ENCODE results near the gene DIAPH3.
"Not testable (repeated sequence)": the region's sequence is repeated elsewhere in the genome, so short reads cannot be mapped to it uniquely, and the experiment has no call there.

Gene DIAPH3, protein sequence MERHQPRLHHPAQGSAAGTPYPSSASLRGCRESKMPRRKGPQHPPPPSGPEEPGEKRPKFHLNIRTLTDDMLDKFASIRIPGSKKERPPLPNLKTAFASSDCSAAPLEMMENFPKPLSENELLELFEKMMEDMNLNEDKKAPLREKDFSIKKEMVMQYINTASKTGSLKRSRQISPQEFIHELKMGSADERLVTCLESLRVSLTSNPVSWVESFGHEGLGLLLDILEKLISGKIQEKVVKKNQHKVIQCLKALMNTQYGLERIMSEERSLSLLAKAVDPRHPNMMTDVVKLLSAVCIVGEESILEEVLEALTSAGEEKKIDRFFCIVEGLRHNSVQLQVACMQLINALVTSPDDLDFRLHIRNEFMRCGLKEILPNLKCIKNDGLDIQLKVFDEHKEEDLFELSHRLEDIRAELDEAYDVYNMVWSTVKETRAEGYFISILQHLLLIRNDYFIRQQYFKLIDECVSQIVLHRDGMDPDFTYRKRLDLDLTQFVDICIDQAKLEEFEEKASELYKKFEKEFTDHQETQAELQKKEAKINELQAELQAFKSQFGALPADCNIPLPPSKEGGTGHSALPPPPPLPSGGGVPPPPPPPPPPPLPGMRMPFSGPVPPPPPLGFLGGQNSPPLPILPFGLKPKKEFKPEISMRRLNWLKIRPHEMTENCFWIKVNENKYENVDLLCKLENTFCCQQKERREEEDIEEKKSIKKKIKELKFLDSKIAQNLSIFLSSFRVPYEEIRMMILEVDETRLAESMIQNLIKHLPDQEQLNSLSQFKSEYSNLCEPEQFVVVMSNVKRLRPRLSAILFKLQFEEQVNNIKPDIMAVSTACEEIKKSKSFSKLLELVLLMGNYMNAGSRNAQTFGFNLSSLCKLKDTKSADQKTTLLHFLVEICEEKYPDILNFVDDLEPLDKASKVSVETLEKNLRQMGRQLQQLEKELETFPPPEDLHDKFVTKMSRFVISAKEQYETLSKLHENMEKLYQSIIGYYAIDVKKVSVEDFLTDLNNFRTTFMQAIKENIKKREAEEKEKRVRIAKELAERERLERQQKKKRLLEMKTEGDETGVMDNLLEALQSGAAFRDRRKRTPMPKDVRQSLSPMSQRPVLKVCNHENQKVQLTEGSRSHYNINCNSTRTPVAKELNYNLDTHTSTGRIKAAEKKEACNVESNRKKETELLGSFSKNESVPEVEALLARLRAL

DNA sequence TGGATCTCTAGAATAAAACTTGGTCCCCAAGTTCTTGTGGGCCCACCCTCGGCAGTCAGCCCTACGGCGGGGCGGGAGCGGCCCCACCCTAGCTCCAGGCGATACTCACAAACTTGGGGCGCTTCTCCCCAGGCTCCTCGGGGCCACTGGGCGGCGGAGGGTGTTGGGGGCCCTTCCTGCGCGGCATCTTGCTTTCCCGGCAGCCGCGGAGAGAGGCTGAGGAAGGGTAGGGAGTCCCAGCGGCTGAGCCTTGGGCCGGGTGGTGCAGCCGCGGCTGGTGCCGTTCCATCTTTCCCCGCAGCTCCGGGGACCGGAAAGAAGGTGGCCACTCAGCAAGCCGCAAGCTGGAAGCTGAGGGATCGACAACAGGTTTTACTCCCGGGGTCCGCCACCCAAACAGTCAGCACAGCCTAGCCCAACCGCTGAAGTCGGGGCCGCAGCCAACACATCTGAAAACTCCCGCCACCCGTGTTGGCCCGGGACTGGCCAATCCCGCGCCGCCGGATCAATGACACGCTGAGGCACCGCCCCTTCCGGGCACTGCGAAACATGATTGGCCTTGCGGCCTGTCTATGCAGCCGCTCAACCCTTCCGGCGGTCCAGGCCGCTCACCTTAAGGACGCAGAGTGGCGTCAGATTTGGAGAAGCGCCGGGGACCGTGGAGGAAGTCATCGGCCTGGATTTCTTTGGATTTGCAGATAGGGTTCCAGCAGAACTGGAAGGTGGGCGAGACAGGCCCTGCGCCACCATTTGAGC lies at the start of gene DIAPH3:
TSS of gene DIAPH3 (minus strand) at position 451 of the 756 bp plus-strand sequence. CDS start at position 289, 162 bp downstream.
- peak; percentile 95 to 97 for DNase-seq

DNA sequence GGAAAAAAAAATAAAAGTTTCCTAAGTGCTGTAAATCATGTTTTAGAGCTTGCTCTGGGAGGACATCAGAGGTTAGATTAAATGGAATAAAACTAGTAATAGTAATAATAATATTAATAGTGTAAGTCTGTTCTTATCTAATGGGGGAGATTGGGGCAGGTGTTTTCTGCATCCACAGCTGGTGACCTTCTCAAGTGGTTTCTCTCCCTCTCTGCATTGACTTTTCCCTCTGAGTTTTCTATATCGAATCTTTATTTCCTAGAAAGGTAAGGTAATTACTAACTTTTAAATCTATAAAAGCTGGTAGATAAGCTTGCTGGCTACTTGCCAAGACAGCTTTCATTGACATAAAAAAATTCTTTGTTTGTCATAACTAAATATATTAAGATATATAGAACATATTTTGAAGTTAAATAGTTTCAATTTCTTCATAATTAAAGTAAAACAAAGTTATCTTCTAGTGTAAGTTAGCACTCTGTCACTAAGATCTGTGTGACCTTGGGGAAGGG lies 49.6 kb upstream of the DIAPH3 start:
- DNase-seq: no peak

DNA sequence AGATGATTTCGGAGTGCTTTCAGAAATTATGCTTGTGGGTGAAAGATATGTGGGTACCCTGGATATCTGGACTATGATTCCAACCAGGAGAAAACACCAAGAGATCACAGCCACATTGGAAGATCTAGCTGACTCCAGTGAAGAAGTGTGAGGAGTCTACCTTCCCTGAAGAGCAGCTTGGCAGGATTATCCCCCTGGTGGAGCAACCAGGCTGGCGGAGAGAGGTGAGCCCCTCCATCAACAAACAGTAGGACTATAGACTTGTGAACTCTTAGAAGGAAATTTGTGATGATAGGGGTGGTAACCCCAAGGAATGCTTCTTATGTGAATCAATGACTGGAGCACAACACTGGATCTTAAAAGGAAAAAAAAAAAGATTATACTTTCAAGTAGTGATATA lies 47.8 kb upstream of the DIAPH3 start:
- DNase-seq: no peak

DNA sequence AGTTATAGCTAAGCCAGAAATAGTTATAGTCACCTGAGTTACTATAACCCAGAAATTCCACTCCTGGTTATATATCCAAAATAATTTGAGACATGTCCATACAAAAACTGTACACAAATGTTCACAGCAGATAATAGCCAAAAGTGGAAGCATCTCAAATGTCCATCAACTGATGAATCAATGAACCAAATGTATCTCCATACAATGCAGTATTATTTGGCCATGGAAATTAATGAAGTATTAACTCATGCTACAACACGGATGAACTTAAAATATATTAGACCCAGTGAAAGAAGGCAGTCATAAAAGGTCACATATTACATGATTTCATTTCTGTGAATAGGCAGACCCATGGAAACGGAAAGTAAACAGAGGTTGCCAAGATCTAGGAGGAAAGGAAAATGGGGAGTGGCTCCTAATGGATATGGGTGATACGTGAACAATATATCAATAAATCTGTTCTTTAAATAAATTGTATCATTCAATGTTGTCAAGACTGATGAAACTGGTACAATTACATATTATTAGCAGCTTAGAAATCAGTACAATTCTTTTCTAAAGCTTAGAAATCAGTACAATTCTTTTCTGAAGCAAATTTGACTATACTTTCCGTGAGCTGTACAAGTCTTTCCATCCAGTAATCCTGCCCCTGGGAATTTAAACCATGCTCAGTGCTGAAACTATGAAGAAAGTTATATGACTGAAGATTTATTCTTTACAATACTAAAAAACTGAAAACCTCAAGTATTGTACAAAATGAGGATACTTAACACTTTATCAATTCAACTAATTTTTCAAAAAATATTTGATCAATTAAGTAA lies 47.0 kb upstream of the DIAPH3 start:
- DNase-seq: no peak

DNA sequence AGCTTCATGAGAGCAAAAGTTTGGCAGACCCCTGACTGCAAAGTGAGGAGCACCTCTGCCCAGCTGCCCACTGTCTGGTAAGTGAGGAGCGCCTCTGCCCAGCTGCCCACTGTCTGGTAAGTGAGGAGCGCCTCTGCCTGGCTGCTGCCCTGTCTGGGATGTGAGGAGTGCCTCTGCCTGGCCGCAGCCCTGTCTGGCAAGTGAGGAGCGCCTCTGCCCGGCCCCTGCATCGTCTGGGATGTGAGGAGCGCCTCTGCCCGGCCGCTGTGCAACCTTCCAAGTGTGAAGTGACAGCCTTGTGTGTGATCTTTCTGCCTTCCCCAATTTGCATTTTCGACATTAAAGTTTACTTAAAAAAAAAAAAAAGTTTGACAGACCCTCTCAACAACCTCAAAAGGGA lies 41.8 kb upstream of the DIAPH3 start:
- not testable (repeated sequence) for DNase-seq

DNA sequence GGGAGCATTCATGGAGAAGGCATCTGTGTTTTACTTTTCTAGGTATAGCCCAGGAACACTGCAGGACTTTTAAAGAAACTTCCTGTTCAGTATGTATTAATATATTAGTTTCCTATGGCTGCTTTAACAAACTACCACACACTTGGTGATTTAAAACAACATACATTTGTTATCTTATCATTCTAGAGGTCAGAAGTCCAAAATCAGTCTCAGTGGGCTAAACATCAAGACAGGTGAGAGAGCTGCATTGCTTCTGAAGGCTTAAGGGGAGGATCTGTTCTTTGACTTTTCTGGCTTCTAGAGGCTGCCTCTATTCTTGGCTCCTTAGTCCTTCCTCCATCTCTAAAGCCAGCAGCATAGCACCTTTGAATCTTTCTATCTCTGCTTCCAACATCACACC lies 37.6 kb upstream of the DIAPH3 start:
- DNase-seq: no peak

DNA sequence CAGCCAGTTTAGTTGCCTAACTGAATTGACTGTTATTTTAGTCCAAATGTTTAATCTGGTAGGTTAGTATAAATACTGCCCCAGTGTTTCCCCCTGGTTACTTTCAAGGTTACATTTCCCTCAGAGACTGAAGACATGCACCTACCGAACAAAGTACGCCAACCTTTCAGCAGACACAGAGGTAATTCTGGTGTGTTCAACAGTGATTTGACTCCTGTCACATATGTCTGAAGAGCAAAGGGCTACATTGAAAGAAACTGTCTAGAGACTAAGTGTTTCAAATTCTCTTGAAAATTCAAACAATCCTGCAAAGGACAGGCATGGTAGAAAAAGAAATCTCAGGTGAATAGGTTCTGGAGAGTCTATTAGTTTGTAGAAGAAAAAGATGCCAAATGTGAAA lies 32.2 kb upstream of the DIAPH3 start:
- DNase-seq: not testable (repeated sequence)

DNA sequence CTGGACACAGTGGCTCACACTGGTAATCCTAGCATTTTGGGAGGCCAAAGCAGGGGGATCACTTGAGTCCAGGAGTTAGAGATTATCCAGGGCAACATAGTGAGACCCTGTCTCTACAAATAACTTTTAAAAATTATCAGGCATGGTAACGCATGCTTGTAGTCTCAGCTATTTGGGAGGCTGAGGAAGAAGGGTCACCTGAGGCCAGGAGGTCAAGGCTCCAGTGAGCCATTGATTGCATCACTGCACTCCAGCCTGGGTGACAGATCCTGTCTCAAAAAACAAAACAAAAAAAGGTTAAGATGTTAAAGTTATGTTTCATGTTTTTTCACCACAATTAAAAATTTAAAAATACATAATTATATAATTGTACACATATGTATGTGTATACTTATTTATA lies 19.2 kb upstream of the DIAPH3 start:
- DNase-seq: no peak

DNA sequence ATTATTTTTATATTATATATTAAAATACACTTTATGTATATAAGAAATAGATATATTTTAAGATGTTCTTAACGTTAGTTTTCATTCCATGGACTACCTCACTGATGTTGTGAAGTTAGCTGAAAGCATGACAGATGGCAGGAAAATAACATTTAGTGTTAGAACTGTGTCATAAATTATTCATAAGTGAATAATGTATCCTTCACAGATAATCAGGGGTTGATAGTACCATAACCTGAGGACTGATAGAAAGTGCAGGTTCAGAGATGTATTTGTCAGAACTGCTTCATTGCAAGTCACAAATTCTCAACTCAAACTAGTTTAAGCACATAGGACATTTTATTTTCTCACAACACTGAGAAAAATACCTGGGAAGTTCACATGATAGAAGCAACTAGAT lies 14.6 kb upstream of the DIAPH3 start:
- no peak for DNase-seq

DNA sequence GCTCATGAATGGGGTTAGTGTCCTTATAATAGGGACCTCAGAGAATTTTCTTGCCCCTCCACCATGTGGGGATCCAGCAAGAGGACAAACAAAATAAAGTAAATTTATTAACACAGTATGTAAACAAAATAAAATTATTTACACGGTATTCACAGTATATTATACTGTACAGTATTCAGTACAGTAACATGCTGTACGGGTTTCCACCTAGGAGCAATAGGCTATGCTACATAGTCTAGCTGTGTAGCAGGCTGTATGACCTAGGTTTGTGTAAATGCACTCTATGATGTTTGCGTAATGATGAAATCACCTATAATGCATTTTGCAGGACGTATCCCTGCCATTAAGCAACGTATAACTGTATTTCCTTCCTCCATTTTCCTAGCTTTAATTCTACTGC lies 11.8 kb upstream of the DIAPH3 start:
- DNase-seq: no peak

DNA sequence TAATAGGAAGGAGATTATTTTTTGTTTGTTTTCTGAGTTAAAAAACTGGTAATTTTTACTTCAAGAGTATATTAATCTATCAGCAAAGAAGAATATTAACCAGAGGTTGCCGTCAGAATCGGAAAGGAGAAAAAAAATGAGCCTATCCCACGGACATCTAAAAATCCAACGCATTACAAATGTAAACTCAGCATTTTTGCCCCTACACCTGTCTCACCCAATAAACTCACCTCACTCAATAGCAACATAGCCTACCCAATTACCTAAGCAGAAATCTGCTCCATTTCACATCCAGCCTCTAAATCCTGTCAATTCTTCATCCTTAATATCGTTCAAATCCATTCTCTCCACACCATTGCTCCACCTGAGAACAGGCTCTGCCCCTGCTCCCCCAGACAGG lies 10.4 kb upstream of the DIAPH3 start:
- DNase-seq: no peak

DNA sequence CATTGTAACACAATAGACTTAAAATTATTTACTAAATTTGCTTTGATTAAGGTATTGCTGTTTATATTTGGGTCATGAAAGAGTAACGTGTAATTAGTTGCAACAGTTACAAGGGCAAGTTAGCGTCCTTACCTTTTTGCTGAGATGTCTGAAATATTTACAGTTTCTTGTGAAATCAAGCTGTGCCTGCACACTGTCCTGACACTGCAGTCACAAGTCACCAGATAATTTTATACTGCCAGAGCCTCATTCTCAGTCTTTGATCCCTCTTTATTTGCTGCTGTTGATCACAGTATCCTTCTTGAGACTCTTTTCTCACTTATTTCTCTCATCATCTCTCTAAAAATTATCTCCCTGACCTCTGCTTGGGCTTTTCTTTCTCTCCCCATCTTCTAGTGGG lies 8.4 kb upstream of the DIAPH3 start:
- no peak for DNase-seq

DNA sequence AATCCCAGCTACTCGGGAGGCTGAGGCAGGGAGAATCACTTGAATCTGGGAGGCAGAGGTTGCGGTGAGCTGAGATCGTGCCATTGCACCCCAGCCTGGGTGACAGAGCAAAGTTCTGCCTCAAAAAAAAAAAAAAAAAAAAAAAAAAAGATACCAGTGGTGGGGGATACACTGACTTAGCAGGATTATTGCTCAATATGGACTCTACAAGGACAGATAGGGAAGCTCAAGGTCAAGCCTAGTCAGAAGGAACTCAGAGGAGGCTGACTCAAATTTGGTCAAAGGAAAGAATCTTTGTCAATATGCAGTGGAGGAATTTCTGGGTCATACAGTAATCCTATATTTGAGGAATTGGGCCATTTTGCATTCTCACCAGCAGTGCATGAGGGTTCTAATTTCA lies 6.7 kb upstream of the DIAPH3 start:
- no peak for DNase-seq

DNA sequence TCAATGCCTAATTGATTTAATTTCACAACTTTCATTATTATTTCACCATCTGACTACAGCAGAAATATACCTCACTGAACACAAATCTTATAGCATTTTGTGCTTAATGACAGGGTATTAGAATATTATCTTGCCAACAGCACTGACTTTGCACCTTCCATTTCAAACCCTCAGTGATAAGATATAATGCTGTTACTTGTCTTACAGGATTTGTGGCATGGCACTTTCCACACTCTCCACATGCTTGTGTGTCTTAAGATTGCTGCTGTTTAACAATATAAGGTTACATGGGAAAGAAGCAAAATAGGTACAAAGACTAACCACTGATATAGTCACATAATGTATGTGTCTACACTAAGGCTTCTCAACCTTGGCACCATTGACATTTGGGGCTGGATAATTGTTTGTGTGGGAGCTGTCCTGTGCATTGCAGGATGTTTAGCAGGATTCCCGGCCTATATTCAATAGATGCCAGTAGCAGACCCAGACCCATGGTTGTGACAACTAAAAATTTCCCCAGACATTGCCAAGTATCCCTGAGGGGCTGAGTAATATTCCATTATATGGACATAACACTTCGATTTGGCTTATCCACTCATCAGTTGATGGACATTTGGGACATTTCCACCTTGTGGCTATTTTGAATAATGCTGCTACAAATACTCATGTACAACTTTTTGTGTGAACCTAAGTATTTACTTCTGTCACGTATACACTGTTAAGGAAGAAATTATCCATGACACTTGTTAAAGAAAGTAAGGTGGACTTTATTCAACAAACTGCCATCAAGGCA lies 5.7 kb upstream of the DIAPH3 start:
- DNase-seq: no peak

DNA sequence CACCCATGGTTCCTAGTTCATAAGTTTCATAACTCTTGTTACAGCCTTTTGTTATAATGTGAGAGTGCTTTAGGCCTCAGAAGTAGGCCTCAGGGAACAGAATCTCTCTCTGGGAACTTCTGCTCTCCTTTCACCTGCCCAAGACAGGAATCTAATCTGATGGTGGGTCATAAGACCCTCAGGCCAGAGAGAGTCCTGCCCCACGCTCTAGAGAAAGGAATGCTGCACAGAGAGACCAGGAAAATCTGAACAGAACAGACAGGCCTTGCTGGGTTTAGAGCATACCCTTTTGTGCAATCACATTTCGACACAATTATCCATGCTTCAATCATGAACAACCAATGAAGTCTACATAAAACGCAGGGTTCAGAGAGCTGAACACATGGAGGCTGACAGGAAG lies 3.4 kb upstream of the DIAPH3 start:
- no peak for DNase-seq

DNA sequence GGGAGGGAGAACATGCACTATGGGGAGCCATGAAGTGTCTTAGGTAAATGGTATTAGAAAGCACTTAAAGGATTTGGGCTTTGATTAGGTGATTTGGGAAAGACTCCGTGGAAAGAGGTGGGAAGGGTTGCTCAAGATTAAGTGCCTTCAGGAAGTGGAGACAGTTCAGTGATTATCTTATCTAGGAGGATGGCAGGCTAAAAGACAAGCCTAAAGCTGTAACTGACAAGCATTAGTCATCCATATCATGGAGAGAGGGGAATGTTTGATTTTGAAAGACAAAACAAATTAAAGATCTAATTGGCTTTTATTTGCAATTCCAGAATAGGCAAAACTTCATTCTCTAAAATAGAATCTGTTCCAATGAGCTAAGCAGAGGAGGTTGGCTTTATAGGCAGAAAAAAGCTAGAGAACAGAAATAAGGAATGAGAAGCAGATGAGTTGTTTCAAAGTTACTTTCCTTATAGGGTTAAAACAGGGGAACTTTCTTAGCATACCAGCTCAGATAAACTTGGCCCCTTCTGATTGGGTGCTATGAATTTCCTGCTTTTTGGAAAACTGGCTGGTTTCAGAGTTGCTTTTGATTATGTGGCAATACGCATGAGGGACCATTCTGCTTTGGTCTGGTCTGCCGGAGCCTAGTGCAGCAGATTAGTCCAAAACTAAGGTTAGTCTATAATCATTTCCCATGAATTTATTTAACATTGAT lies 1.8 kb upstream of the DIAPH3 start:
- DNase-seq: no peak

DNA sequence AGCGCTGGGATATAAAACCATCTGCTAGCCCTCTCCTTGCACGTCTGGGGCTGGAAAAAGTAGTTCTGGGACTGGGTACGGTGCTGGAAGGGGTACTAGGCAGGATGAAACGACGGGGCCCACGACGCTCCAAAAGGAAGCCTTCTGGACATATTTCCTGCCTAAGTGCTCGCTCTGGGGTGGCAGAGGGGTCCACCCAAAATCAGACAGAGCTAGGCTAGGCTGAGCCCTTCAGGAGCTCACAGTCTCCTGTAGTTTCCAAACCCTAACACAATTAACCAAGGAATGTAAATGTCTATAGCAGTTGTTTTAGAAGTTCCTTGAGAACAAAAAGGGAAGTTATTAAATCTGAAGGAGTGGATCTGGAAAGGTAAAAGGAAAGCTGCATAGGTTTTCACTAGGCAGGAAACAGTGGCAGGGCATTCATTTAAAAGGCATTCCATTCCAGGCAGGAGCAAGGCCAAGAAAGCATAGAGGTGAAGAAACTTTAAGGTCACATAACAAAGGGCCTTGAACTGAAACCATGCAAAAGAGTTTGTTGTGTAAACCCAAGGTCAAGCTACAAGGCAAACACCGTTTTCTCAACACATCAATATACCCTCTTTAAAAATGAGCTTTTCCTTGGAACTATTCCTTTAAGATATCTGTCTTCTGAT lies 634 bp upstream of the DIAPH3 start:
- DNase-seq: no peak

DNA sequence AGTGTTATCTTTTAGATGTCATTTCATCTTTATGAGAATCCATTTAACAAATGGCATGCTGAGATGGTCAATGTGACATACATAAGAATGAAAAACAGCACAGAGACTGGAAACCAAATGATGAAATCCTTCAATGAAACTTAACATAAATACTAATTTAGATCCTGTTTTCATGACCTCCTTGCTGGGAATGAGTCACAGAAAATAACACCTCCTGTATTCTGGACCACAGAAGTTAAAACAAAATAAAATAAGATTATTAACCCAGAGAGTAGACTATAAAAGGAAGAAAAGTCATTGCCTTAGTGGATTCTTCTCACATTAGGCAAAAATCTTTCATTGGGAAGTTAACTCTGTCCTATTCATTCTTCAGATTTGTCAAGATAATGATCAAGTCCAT lies 1.6 kb downstream of the DIAPH3 start:
- no peak for DNase-seq

DNA sequence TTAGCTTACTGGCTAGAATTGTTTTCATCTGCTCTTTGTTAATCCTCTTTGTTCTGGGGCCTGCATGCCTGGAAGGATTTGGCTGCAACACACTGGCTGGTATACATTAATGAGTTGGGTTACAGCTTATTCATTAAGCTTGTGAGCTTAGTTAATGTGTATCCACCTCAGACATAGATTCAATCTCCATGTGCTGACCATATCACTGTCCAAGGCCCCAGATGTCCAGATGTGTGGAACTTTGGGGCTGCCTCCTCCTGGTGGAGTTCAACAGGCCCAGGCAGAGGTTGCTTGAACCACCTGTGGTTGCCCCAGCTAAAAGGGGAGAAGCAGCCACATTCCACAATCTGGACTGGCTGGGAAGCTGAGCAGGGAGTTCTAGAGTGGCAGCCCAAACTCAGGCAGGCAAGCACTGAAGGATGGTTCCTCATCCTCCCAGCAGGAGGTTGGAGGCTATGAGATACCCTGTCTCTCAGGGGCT lies 5.4 kb downstream of the DIAPH3 start:
- DNase-seq: no peak

All from stimulated activated CD4-positive, alpha-beta T cell treated with anti-CD3 and anti-CD28 coated beads, Interleukin-2, amount 100 ng/mL, for 24 hours (primary cell).